GM12891 (cell line): ENCODE measurements around the gene NAA60. TPM values are rescaled to one million over a fixed set of nuclear protein-coding genes. Genes with fewer than 3 reads are reported as not detected.

ENCODE experiments used
- DNase-seq: peaks from one replicate; pipeline ENCODE4 v3.0.0; 2011; ENCODE audit warnings: low spot score; ENCODE audit not compliant: insufficient read length
- FAIRE-seq: peaks from 2 replicates; lab custom pipeline; 2011; peaks lifted over from hg19 to GRCh38; lab: Jason Lieb, UNC
- PAX5 ChIP-seq: IDR thresholded peaks from 2 replicates; pipeline ENCODE4 v1.6.1; 2011; ENCODE audit warnings: low read length, moderate library complexity, mild to moderate bottlenecking; ENCODE audit not compliant: insufficient read depth, severe bottlenecking
- POLR2A ChIP-seq: IDR thresholded peaks from 2 replicates; pipeline ENCODE4 v1.6.1; 2011; ENCODE audit warnings: low read depth, low read length, control low read depth
- POLR2AphosphoS5 ChIP-seq: IDR thresholded peaks from 2 replicates; pipeline ENCODE4 v1.6.1; 2011; ENCODE audit warnings: low read depth, low read length, control low read depth
- POU2F2 ChIP-seq: IDR thresholded peaks from 2 replicates; pipeline ENCODE4 v1.6.1; 2011; ENCODE audit warnings: low read depth, mild to moderate bottlenecking, control low read depth, low read length, moderate library complexity
- SPI1 ChIP-seq: IDR thresholded peaks from 2 replicates; pipeline ENCODE4 v1.6.1; 2011; ENCODE audit warnings: low read depth, low read length, control low read depth
- TAF1 ChIP-seq: IDR thresholded peaks from 2 replicates; pipeline ENCODE4 v1.6.1; 2011; ENCODE audit warnings: low read depth, low read length, control low read depth
- polyA plus RNA-seq: library from polyadenylated mRNA; unstranded; fragments of >200 nt; gene quantifications from one replicate; pipeline ENCODE4 v1.2.1, GENCODE V29; 2012; ENCODE audit warnings: low read depth, missing spikeins, inconsistent platforms; ENCODE audit not compliant: missing spikeins

NAA60 gene
- 25.9 TPM for polyA plus RNA-seq

DNA sequence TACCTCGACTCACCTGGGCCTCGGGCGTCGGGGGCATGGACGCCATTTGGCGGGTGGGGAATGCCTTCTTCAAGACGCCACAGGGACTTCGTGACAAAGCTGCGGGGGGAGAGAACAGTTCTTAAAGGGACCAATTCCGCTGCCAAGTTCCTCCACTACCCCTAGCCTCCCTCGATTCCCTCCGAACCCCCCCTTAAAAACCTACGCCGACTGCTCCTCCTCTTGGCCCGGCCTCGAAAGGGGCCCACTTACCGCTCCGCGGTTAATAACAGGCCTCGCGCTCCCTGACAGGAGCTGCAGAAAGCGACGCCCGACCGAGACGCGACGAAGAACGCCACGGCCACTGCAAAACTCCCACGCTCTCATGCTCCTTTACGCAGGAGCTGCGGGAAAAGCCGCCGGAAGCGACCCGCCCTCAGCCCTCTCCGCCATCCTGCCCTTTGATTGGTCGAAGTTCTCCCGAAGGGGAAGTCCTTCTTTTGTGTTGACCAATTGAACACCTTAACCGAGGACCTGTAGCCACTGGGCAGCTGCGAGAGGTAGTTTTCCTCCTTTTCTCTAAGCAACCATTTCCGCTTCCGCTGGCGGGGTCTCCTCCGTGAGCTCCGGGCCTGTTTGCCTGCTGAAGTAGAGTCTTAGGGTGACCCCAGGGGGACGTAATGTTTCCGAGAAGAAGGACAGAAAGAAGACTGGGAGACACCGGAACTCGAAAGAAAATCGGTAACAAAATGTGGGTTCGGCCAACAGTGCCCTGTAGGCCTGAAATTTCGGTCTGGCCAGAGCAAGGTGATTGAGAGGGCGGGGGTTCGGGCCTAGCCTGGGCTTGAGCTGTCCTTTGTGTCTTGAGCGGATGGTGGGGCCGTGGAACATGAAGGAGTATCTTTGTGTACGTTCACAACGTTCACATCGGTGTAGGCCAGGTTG, at the start of gene NAA60, which contains the start of gene ZNF597:
Gene NAA60, plus strand, starts transcription at position 573 of the 924 bp plus-strand sequence. CDS start 32,548 bp downstream, outside the sequence.
Gene ZNF597, minus strand, starts transcription at position 397 of the 924 bp plus-strand sequence. Its CDS starts 351 bp downstream, at position 46.
- peak; percentile 84 for FAIRE-seq
- peak; percentile 58 for DNase-seq
- TF ChIP-seq PAX5 = no peak
- peak; percentile 12; the same call in 1 of the 2 replicates for TF ChIP-seq POLR2A
- TF ChIP-seq POLR2AphosphoS5 = no peak
- TF ChIP-seq POU2F2 = 0 out of 2 replicates have a peak, but pooled peaks have one; percentile 41
- peak; percentile 92 for TF ChIP-seq TAF1
- TF ChIP-seq SPI1 = peak; percentile 48

DNA sequence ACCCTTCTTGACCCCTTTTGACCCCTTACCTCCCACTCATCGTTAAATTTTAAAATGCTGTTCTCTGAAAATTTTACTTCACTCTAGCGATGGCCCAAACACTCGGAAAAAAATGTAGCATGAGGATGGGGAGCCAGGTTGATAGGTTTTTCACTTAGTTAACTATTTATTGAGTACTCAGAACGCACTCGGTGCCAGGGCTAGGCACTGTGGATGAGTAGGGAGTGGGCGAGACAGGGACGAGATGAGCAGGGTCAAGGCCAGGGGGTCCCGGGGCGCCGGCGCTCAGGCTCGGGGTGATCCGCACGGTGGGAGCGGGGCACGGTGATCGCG, 43.1 kb upstream of the NAA60 start:
- DNase-seq = no peak
- no peak for TF ChIP-seq PAX5
- FAIRE-seq = no peak

DNA sequence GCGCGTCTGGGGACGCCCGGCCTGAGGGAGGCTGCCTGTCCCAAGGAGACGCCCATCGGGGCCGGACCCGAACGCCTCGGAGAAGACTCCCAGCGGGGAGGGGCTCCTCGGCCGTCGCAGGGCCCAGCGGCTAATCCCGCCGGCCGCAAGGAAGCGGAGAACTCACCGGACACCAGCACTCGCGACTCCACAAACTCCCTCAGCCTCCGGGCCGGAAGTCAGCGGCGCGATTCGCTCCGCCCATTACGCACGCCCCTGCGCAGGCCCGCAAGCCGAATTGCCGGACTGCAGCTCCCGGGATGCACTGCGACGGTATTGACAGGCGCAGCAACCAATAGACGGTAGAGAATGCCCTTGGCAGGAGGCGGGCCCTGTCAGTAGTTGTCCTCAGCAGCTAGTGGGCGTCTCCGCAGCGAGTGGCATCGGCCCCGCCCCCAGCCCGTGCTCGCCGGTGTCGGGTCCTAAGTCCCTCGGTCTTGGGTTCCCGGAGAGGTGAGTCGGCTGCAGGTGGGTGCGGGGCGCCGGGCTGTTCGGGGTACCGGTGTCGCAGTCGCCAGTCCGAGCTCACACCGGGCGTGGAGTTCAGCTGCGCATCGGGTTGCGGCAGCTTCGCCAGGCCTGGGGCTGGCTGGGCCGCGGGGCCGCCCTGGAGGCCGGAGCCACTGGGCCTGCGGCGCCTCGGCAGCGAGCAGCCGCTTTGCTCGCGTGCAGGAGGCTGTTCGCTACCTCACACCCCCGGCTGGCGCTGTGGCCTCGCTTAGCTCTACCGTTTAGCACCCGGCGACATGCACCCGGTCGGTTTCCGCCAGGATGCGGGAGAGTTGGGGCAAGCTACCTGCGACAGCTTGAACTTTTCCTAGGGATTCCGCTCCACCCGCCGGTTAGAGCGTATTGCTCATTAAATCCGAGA, 42.4 kb upstream of the NAA60 start, which contains the start of the genes ZNF174 and ZSCAN32:
Gene ZNF174, plus strand, starts transcription at position 437 of the 910 bp plus-strand sequence. CDS start 790 bp downstream, outside the sequence.
Gene ZSCAN32, minus strand, starts transcription at position 226 of the 910 bp plus-strand sequence. CDS start 3,447 bp downstream, outside the sequence.
- FAIRE-seq (peak; percentile 99), DNase-seq (peak; percentile 98)

DNA sequence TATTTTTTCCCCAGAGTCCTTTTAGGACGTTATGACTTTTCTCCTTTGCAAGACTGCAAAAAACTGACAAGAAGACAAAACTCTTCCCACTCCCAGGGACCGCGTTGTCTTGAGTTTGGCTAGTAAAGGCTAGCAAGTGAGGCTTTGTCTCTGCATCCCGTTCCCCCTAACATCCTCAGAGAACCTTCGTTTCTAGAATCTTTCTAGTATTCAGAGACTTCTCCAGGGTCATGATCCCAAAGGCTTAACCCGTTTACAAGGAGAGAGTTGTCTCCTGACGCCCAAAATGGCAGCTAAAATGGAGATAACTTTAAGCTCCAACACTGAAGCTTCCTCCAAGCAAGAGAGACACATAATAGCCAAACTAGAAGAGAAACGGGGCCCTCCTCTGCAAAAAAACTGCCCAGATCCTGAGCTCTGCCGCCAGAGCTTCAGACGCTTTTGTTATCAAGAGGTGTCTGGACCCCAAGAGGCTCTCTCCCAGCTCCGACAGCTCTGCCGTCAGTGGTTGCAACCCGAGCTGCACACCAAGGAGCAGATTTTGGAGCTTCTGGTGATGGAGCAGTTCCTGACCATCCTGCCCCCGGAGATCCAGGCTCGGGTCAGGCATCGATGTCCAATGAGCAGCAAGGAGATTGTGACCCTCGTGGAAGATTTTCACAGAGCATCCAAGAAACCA, 41.6 kb upstream of the NAA60 start:
- DNase-seq = peak; percentile 12
- TF ChIP-seq POLR2AphosphoS5 (no peak), SPI1 (no peak), POU2F2 (no peak), POLR2A (no peak), TAF1 (no peak), PAX5 (no peak)
- FAIRE-seq = no peak

More for the DNA sequence above, 42.4 kb upstream of the NAA60 start, which contains the start of the genes ZNF174 and ZSCAN32:
- TF ChIP-seq POLR2A (peak; percentile 86), POU2F2 (peak; percentile 12; the same call in 1 of the 2 replicates), TAF1 (peak; percentile 96), POLR2AphosphoS5 (peak; percentile 89), PAX5 (no peak), SPI1 (peak; percentile 17; the same call in 1 of the 2 replicates)

DNA sequence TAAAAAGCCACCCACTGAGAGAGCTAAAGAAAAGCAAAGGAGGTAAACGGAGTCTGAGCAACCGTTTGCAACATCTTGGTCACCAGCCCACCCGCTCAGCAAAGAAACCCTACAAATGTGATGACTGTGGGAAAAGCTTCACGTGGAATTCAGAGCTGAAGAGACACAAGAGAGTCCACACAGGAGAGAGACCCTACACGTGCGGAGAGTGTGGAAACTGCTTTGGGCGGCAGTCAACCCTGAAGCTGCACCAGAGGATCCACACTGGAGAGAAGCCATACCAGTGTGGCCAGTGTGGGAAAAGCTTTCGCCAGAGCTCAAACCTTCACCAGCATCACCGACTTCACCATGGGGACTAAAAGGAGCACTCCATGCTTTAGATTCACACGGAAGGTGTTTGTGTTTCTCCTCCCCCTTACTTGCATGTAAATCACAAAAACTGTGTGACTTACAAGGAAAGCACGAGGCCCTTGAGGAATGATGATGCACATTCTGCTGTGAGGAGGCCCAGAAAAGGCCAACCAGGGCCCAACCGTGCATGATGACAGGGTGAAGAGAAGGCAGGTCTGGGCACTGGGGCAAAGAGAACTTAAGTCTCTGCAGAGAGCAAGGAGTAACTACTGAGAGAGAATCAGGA, 34.8 kb upstream of the NAA60 start:
- no peak for FAIRE-seq

DNA sequence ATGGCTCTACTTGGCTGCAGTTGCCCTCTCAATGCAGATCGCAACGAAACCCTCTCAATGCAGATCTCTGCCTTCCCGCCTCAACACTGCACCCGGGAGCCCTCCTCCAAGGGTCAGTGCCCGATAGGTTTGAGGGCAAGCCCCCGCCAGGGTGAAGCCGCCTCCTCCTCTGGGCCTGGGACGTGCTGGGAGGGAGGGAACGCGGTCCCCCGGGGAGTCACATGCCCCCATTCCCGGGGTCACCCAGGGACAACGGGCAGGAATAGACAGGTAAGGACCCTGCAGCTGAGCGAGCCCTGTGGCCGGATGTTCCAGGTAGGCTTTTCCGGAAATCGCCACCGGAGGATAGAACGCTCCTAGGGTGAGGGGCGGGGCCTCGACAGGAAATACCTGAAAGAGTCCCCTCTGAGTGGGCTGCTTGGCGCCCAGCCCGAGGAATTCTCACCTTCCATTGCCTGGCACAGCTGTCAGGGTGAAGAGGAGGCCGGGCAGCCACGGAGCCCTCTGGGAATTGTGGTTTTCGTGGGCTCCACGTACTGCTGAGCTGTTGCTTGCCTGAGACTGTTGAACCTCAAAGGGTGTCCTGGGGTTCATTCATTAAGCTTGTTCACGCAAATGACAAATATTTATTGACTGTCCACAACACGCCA, 29.6 kb upstream of the NAA60 start:
- TF ChIP-seq TAF1 = no peak
- TF ChIP-seq PAX5 = no peak
- no peak for TF ChIP-seq SPI1
- TF ChIP-seq POLR2AphosphoS5 = no peak
- no peak for TF ChIP-seq POU2F2
- no peak for TF ChIP-seq POLR2A
- no peak for FAIRE-seq
- DNase-seq = no peak

More for the DNA sequence above, 34.8 kb upstream of the NAA60 start:
- TF ChIP-seq SPI1 (no peak), PAX5 (no peak), POU2F2 (no peak), POLR2A (no peak), TAF1 (no peak), POLR2AphosphoS5 (no peak)
- DNase-seq = no peak

DNA sequence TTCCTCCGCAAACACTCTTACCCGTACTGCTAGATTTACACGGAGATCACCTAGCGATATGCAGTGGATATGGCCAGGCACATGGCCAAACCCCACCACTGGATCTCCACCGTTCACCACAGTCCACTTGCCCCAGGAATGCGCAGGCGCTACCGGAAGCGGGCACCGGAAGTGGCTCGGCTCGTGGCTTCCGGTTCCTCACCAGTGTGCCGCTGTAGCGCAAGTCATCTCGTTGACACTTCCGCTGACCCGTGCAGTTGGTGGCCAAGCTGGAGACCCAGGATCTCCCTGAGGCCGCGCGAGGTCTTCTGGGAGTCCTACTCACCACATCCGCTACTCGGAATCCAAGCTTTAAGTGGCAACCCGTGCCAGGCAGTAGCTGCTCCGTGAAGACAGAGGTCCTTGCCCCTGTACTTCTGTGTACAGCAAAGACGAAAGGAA, 11.7 kb upstream of the NAA60 start:
- TF ChIP-seq SPI1 (peak; percentile 37; the same call in 1 of the 2 replicates), POU2F2 (no peak)

DNA sequence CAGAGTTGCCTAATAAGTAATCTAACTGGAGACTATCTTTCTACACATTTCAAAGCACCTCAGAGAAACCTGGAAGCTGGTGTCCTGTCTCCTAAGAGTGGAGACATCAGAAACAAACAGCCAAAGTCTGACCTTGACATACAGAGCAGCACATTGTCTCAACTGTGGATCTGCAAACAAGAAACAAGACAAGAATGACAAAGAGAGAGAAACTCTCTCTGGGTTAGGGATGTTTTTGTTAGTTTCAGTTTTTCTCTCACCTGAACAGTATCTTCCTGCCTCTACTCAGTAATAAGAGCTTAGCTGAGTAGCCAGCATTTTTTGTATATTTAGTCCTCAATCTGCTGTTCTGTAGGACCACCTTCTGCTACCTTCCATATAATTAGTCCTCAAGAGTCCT, 9.1 kb upstream of the NAA60 start:
- DNase-seq = no peak
- FAIRE-seq = no peak
- no peak for TF ChIP-seq TAF1

More for the DNA sequence above, 11.7 kb upstream of the NAA60 start:
- DNase-seq (peak; percentile 42), FAIRE-seq (peak; percentile 81)

DNA sequence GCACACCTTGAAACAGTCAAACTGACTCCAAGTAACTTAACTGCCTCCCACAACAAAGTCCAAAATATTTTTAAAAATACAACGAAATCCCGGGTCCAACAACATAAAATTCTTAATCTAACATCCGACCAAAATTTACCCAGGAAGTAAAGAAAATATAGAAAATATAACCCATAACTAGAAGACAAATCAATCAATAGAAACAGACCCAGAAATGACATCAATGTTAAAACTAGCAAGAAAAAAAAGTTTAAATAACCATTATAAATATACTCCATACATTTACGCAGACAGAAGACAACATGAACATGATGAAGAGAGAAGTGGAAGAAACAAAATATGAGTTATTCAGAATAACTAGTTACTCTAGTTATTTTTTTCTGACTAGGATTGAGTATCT, 3.8 kb upstream of the NAA60 start:
- TF ChIP-seq POLR2A (no peak), PAX5 (no peak), TAF1 (no peak), POLR2AphosphoS5 (no peak), POU2F2 (no peak), SPI1 (no peak)
- FAIRE-seq = no peak
- no peak for DNase-seq
